Stimulated activated CD8-positive, alpha-beta memory T cell treated with anti-CD3 and anti-CD28 coated beads, Interleukin-15, amount 100 ng/mL, for 4 hours (primary cell): Measurements from ENCODE around the gene NFIB.
A peak's percentile ranks its signal among the peaks of the same experiment; 100 is the strongest.

Source experiments
- DNase-seq, 2 donors: peaks; one replicate each; pipeline ENCODE4 v3.0.0-alpha.2; 2020; ENCODE audit warnings: low read depth in 2 of 2

NFIB gene

DNA sequence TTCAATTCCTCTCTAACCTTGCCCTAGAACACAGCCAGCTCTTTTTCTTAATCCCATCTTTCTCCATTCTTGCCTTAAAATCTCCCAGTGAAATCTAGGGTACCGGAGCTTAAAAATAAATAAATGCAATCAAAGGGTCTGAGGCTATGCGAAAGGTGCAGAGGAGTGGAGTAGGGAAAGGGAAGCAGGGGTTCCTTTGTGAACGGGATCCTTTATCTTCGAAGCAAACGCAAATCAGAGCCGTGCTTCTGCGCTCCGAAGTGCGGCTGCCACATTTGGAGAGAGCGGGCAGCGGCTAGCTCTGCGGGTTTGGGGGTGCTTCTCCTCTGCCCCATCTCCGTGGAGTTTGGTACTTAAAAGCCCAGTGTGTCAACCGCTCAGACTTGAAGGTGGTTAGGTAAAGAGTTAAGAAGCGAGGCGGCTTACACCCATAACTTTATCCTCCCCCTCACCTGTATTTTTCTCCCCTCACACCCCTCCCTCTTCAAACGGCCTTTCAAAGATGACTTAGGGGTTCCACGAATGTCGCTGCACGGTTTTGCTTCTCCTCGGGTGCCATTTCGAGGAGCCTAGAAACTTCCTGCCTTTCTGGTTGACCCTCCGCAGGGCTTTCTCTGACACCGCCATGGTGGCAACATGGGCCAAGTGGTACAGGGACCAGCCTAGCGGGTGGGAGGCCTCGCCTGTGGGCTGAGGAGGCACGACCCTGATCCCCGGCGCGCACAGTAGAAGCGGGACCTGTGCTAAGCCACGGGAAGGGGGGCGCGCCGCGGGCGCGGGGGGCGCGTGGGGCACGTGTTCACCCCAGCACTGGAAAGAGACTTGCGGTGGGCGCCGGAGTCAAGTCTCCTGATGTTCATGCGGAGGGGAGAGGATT is 31.7 kb upstream of the NFIB start:
- no peak for DNase-seq

GRCh38 chr9:14344941-14345353 is 31.0 kb upstream of the NFIB start:
- DNase-seq: no peak

GRCh38 chr9:14344053-14344524 is 30.1 kb upstream of the NFIB start:
- no peak for DNase-seq

- DNase-seq: no peak
Observed at GRCh38 chr9:14343261-14344031, 29.5 kb upstream of the NFIB start.

GRCh38 chr9:14342736-14343135 is 28.8 kb upstream of the NFIB start:
- DNase-seq: no peak

DNA sequence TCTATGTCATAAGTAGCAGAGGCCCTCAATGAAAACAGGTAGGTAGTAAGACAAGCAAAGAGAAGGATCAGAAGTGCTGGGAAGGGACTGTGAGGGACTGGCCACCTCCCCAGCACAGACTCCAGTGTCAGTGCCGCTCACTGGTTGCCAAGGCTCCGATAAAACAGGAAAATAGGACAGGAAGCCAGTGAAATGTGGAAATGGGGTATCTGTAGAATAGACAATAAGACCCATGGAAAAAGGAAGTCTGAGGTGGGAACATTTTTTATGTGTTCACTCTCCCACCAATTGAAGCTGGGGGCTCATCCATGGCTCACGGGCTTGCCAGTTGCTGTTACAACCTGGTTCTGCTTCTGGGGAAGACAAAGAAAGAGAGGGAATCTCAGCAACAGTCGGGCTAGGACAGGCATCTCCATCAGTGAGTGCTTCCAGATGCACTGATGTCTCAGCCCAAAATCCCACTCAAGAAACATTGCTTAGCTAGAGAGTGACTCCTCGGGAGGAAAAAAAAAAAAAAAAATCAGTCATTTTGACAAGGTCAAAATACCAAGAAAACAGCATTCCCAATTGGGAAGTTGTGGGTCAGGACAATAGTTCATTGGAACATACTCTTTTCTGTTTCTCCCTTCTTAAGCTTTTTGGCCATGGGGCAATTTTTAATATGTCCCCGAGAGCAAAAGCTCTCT is 27.6 kb upstream of the NFIB start:
- DNase-seq: no peak

- DNase-seq: no peak
Observed at GRCh38 chr9:14340994-14341393, 27.1 kb upstream of the NFIB start.

DNA sequence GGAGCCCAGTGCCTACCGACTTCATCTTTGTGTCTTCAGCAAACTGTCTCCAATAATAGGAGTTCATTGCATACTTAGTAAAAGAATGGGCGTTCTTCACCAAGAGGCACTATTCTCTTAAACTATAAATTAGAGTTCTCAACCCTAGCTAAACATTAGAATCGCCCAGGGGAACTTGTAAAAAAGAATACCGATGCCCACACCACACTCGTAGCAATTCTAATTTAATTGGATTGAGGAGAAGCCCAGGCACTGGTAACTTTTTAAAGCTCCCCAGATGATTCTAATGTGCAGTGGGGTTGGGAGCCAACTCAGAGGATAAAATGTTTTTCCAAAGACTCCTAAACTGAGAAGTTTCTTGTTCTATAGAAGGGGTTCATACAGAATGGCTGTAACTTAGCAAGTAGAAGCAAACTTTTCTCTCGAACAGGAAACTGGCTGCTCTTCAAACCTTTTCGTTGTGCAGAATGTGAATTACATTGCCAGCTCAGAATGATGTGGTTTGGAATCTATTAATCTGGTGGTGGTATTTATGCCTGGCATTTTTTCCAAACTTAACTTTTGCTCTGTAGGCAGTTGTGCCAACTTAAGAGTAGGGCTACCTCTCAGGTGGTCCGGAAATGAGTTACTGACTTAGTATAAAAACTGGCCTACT is 26.4 kb upstream of the NFIB start:
- DNase-seq: no peak

GRCh38 chr9:14339746-14340145 is 25.8 kb upstream of the NFIB start:
- DNase-seq: no peak

GRCh38 chr9:14337615-14338014 is 23.7 kb upstream of the NFIB start:
- no peak for DNase-seq

DNA sequence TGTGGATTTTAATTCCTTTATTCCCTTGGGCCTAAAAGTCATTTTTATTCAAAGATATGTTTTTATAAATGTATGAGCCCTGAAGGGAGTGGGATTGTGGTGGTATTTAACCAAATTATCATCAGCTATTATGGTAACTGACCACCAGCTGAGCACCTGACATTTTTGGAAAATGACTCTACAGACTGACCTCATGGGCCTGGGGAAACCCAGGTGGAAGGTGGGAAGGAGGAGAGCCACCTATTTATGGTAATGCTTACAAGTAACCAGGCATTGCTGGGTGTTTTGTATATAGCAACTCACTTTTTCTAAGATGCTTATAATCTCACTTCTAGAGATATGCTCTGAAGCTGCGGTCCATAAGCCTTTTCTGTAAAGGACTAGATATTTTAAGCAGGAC is 22.3 kb upstream of the NFIB start:
- DNase-seq: no peak

DNA sequence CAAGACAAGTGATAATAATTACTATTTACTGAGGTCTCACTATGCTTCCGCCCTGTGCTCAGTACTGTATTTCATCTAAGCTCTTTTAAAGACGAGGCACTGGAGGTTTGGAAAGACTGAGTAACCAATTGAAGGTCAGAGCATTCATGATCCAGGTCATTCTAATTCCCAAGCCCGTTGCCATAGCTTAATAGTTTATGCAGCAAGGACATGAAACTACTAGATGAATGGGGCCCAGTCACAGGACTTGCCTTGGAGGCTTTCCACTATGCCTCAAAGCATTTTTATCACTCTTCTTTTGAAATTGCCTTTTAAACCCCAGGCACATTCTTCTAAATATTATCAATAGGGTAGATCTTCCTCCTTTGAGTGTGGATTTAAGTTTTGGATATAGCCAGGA is 17.2 kb upstream of the NFIB start:
- no peak for DNase-seq

- DNase-seq: no peak
Observed at GRCh38 chr9:14327036-14327435, 13.1 kb upstream of the NFIB start.

GRCh38 chr9:14326264-14326826 is 12.4 kb upstream of the NFIB start:
- no peak for DNase-seq

GRCh38 chr9:14325147-14325546 is 11.2 kb upstream of the NFIB start:
- no peak for DNase-seq

DNA sequence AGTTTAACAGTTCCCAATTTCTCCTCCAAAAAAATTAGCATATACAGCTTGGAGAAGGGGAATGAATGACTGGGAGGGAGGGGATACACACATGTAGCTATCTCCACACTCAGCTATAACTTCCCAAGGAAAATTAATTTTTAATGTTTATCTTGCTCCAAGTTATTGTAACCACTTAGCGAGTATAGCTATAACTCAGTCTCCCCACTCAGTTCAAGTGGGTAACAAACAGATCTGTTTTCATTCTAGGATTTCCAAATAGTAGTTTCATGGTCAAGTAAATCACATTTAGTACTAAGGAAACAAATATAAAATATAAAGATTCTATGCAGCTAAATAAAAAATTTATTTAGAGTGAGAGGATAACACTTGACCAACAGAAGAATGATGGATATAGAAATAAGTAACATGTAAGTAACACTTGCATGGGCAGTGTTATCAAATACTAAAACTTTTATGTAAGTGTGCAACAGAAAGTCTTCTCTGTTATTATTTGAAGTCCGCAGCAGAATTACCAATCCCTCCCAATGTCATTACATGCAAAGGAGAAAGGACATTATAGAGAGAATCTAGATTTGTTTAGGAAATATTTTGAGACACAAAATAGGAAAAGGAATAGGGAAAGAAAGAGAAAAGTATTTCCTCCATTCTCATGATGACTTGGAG is 10.2 kb upstream of the NFIB start:
- no peak for DNase-seq

DNA sequence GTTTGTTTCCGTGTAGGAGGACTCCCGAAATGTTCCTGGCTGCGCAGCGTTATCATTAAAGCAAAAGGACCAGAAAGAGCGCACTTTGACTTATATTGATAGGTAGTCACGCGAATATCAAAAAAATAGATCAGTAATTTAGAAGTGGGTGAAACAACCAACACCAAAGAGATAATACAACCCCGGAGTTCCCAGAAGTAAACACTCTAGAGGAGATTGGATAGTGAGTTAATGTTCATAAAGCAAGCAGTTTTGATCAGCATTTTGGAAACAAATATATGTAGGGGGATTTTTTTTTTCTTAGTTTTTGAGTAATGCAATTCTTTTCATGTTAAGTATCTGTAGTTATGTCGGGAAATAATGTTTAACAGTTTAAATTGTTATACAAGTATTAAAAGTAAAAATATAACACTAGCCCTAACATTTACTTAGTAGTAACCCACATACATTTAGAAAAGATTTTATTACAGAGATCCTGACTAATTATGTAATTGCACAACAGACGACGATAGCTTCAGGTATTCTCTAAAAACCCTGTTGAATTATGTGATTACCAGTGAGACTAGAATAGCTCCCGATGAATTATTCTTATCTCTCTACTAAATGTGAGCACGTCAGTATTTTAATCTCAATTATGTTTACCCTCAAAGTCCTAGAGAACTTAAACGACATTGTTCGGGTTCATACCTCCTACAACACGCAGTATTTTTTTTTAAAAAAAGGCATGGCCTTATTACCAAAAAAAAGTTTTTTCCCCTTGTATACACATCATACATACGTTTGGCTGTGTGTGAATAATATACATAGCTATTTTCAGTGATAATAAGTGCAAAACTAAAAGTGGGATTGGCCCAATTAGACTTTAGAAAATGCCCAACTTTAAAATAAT is 9.4 kb upstream of the NFIB start:
- DNase-seq: no peak

- peak; percentile 48 to 51 for DNase-seq
Observed at GRCh38 chr9:14322211-14323082, 8.5 kb upstream of the NFIB start.
